GM10248 (cell line): ENCODE measurements around the gene SYNE1.

ENCODE experiments used
- CTCF ChIA-PET: fragments of 300-600 bp; sonication (Branson Sonifier 250); formaldehyde crosslinking; extraction: SDS; loops from one replicate; lab custom pipeline; 2021; ENCODE audit warnings: antibody characterized with exemption; lab: Yijun Ruan, JAX
- POLR2A ChIA-PET: fragments of 350-650 bp; sonication (Branson Sonifier 250); formaldehyde crosslinking; extraction: SDS; loops from one replicate; lab custom pipeline; 2020; ENCODE audit warnings: antibody characterized with exemption; lab: Yijun Ruan, JAX
- DNase-seq: peaks from one replicate; pipeline ENCODE4 v3.0.0; 2012; ENCODE audit errors: extremely low spot score
- TF ChIP-seq, protein P1 (sequence below): IDR thresholded peaks from 2 replicates; pipeline ENCODE4 v1.5.1; 2012; ENCODE audit warnings: mild to moderate bottlenecking, low read depth; ENCODE audit errors: extremely low read depth, missing control alignments, control extremely low read depth

Gene SYNE1

DNA sequence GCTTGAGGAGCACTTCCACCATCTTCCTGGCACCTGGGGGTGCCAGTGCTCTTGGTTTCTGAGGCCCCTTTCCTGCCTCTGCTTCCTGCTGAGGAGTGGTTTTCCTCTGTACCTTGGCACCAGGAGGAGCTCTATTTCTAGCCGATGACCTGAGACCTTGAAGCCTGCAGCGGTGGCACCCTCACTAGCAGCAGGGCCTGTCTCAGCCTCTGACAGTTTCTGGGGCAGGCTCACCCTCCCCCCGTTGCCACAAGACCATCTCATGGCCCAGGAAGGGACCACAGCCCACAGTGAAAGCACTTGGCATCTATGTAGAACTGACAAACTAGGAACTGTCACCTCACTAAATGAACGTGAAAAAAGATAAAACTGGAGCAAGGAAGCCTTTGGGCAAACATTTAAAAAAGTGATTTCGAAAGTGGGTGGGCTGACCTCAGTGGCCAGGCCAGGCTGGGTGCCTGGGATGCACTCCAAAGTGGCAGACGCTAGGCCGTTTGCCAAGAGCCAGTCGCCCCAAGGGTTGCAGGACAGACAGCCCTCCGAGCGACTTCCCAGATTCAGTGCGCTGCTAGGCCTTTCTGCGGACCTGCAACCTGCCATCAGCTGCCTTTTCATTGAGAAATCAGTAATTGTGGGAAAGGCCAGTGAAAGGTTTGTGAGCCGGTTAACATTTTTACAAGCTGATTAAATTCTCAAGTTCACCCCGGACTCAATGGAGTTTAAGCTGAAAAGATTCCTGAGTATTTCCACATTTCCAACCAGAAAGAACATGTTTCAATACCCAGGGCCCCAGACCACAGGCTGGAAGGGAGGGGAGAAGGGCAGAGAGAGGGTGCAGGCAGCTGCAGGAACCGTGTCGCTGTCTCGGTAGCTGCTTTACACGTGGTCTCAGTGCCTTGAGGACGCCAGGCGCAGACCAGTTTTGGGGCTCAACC is 526.0 kb downstream of the SYNE1 start:
- no peak for DNase-seq
- ChIA-PET CTCF (interaction anchor here (0.9 to 2.0 kb wide), 2 partner anchors 10 to 15 kb away, joined by 4 read pairs; no protein-coding TSS in a partner anchor), POLR2A (no interaction called here)
- TF ChIP-seq, protein P1, sequence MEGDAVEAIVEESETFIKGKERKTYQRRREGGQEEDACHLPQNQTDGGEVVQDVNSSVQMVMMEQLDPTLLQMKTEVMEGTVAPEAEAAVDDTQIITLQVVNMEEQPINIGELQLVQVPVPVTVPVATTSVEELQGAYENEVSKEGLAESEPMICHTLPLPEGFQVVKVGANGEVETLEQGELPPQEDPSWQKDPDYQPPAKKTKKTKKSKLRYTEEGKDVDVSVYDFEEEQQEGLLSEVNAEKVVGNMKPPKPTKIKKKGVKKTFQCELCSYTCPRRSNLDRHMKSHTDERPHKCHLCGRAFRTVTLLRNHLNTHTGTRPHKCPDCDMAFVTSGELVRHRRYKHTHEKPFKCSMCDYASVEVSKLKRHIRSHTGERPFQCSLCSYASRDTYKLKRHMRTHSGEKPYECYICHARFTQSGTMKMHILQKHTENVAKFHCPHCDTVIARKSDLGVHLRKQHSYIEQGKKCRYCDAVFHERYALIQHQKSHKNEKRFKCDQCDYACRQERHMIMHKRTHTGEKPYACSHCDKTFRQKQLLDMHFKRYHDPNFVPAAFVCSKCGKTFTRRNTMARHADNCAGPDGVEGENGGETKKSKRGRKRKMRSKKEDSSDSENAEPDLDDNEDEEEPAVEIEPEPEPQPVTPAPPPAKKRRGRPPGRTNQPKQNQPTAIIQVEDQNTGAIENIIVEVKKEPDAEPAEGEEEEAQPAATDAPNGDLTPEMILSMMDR = no peak

DNA sequence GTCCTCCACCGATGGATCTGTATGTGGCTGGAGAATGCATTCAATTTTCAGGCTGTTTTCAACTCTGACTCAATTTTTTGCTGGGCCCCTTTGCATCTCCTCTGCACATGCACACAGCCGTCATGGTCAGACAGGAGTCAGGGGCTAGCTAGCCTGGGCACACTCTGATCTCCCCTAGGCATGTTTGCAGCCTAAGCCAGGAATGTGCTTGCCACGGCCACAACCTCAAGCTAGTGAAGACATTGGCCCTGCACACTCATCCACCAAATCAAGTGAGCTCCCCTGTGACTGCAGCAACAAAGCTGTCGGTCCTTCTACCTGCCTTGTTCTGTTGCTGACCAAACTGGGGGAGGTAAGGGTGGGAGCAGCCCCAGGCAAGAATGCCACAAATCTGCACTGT is 529.2 kb downstream of the SYNE1 start:
- ChIA-PET CTCF (interaction anchor here (1.1 to 1.4 kb wide), 2 partner anchors 9 to 17 kb away, joined by 3 to 7 read pairs; no protein-coding TSS in a partner anchor), POLR2A (no interaction called here)
- DNase-seq = no peak
- TF ChIP-seq, protein P1 = no peak

DNA sequence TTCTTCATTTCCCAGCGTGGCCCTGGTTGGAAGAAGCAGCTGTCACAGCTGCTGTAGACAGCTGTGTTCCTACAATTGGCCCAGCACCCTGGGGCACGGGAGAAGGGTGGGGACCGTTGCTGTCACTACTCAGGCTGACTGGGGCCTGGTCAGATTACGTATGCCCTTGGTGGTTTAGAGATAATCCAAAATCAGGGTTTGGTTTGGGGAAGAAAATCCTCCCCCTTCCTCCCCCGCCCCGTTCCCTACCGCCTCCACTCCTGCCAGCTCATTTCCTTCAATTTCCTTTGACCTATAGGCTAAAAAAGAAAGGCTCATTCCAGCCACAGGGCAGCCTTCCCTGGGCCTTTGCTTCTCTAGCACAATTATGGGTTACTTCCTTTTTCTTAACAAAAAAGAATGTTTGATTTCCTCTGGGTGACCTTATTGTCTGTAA is 537.0 kb downstream of the SYNE1 start:
- ChIA-PET POLR2A (no interaction called here), CTCF (interaction anchor here (0.9 to 1.6 kb wide), 5 partner anchors 9 to 24 kb away, joined by 3 to 4 read pairs (median 4); no protein-coding TSS in a partner anchor)
- TF ChIP-seq, protein P1 = no peak
- DNase-seq = no peak

DNA sequence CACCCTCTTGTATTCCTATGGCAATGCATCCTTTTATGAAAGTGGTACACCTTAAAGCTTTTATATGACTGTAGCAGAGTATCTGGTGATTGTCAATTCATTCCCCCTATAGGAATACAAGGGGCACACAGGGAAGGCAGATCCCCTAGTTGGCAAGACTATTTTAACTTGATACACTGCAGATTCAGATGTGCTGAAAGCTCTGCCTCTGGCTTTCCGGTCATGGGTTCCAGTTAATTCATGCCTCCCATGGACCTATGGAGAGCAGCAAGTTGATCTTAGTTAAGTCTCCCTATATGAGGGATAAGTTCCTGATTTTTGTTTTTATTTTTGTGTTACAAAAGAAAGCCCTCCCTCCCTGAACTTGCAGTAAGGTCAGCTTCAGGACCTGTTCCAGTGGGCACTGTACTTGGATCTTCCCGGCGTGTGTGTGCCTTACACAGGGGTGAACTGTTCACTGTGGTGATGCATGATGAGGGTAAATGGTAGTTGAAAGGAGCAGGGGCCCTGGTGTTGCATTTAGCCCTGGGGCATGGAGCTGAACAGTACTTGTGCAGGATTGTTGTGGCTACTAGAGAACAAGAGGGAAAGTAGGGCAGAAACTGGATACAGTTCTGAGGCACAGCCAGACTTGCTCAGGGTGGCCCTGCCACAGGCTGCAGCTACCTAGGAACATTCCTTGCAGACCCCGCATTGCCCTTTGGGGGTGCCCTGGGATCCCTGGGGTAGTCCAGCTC is 537.5 kb downstream of the SYNE1 start:
- POLR2A ChIA-PET = no interaction called here

DNA sequence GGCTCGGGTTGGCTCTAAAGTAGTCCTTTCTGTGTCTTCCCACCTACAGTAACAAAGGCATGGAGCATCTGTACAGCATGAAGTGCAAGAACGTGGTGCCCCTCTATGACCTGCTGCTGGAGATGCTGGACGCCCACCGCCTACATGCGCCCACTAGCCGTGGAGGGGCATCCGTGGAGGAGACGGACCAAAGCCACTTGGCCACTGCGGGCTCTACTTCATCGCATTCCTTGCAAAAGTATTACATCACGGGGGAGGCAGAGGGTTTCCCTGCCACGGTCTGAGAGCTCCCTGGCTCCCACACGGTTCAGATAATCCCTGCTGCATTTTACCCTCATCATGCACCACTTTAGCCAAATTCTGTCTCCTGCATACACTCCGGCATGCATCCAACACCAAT is 538.5 kb downstream of the SYNE1 start:
- CTCF ChIA-PET = interaction anchor here (0.9 to 1.6 kb wide), 4 partner anchors 9 to 28 kb away, joined by 3 to 4 read pairs (median 3); no protein-coding TSS in a partner anchor
- no peak for DNase-seq
- TF ChIP-seq, protein P1 = no peak
- POLR2A ChIA-PET = no interaction called here

More for the DNA sequence above, 537.5 kb downstream of the SYNE1 start:
- no peak for DNase-seq
- CTCF ChIA-PET = interaction anchor here (0.9 to 1.6 kb wide), 5 partner anchors 10 to 25 kb away, joined by 3 to 4 read pairs (median 3); no protein-coding TSS in a partner anchor
- TF ChIP-seq, protein P1 = no peak

DNA sequence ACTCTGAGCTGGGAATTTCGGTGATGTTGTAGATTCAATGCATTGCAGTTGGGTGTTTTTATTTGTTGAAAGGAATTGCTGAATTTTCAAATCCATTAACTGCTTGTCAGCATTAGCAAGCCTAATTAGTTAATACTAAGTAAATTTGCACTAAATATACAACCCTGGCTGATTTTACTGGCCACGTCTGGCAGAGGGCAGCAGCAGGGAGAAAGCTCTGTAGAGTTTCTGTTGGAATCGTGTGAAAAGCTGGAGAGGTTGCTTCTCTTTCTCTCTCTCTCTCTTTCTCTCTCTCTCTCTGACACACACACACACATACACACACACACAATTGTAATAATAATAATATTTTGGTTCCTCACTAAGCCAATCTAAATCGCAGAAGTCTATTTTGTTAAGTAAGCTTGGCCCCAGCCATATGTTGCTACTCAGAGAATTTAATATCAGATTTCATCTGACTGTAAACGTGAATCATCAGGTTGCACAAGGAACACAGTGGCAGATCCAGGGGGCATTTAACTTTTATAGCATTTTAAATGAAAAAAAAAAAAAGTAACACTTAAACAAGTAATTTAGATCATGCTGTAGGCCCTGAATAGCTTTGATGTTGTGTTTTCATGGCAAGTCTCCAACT is 540.2 kb downstream of the SYNE1 start:
- DNase-seq = no peak
- POLR2A ChIA-PET = no interaction called here
- CTCF ChIA-PET = no interaction called here
- TF ChIP-seq, protein P1 = no peak
